K562 (cell line): Measurements from ENCODE around the gene ASPA. TPM values are rescaled to one million over a fixed set of nuclear protein-coding genes. Genes with fewer than 3 reads are reported as not detected.
A peak's percentile ranks its signal among the peaks of the same experiment; 100 is the strongest.

Experiments used
- ATAC-seq: fragments of 200-7000 bp; cut with Tn5 transposase; 3 replicates; pipeline ENCODE4 v1.9.1; 2020; ENCODE audit warnings: moderate library complexity
- BruUV-seq: library from RNA; stranded (reverse); fragments of 400-500 nt; replicated peaks from 2 replicates; lab custom pipeline; 2021; lab: Mats Ljungman, UMichigan
- CTCF ChIA-PET: fragments of 300-600 bp; formaldehyde crosslinking; extraction: SDS; loops from one replicate; lab custom pipeline; 2021; ENCODE audit warnings: low intra/inter-chr PET ratio; lab: Yijun Ruan, JAX
- POLR2A ChIA-PET: fragments of 300-600, 350-650 bp; sonication (Branson Sonifier 250); formaldehyde crosslinking; extraction: SDS; loops from one replicate; lab custom pipeline; 2021; ENCODE audit warnings: antibody characterized with exemption, inconsistent platforms; lab: Yijun Ruan, JAX
- DNase-seq, 4 experiments: peaks; one replicate each; pipeline versions ENCODE4 v3.0.0 to v3.0.0-alpha.2; 2011 to 2018; ENCODE audit warnings: low spot score in 3 of 4, mixed read lengths in 3 of 4; ENCODE audit errors: extremely low read depth in 1 of 4
- FAIRE-seq: peaks from 2 replicates; lab custom pipeline; 2011; peaks lifted over from hg19 to GRCh38; lab: Jason Lieb, UNC
- H2AFZ ChIP-seq: 2 replicates; pipeline ENCODE4 v1.6.0; 2011; ENCODE audit warnings: low read depth, low read length, control low read depth, inconsistent platforms
- H3K27ac ChIP-seq: fragments of 200-600 bp; 3 replicates; pipeline ENCODE4 v1.8.0; 2011; ENCODE audit warnings: low read depth, mild to moderate bottlenecking, control low read depth, inconsistent platforms, low read length, moderate library complexity, mixed read lengths; ENCODE audit errors: extremely low read depth
- H3K27me3 ChIP-seq, 2 experiments: fragments of 300-600 bp in 1 of 2; 2 replicates in 1 of 2; 3 replicates in 1 of 2; pipeline versions ENCODE4 v1.6.0 to v1.8.0; 2011; ENCODE audit warnings: inconsistent platforms in 2 of 2, low read length in 2 of 2, mild to moderate bottlenecking in 1 of 2, mixed read lengths in 1 of 2, moderate library complexity in 1 of 2; ENCODE audit not compliant: control insufficient read depth in 2 of 2, insufficient read depth in 2 of 2
- H3K36me3 ChIP-seq: fragments of 300-600 bp; 3 replicates; pipeline ENCODE4 v1.8.0; 2011; ENCODE audit warnings: mild to moderate bottlenecking, low read length, inconsistent platforms; ENCODE audit not compliant: control insufficient read depth, insufficient read depth
- H3K4me1 ChIP-seq, 2 experiments: fragments of 200-600 bp in 1 of 2; replicated peaks in 1 of 2; 2 replicates in 1 of 2; 3 replicates in 1 of 2; pipeline versions ENCODE4 v1.5.1 to v1.8.0; 2011; ENCODE audit warnings: inconsistent platforms in 2 of 2, low read length in 2 of 2, mild to moderate bottlenecking in 1 of 2, mixed read lengths in 1 of 2, moderate library complexity in 1 of 2; ENCODE audit not compliant: control insufficient read depth in 2 of 2, insufficient read depth in 2 of 2
- H3K4me2 ChIP-seq: 2 replicates; pipeline ENCODE4 v1.6.1; 2011; ENCODE audit warnings: low read length, control low read depth, inconsistent platforms, mixed read lengths; ENCODE audit not compliant: insufficient read depth
- H3K4me3 ChIP-seq: fragments of 200-600 bp; sonication (generic), shearing (Covaris generic); 2 replicates; pipeline ENCODE4 v1.5.1; 2016; ENCODE audit warnings: control low read depth, inconsistent platforms
- H3K79me2 ChIP-seq: fragments of 200-600 bp; 3 replicates; pipeline ENCODE4 v1.8.0; 2011; ENCODE audit warnings: low read length, inconsistent platforms; ENCODE audit not compliant: control insufficient read depth, insufficient read depth
- H3K9ac ChIP-seq, 2 experiments: 2 replicates each; pipeline versions ENCODE4 v1.6.0 to v1.6.1; 2011; ENCODE audit warnings: low read depth in 2 of 2, low read length in 2 of 2, control low read depth in 1 of 2, inconsistent platforms in 1 of 2, mild to moderate bottlenecking in 1 of 2, mixed read lengths in 1 of 2; ENCODE audit not compliant: insufficient read depth in 1 of 2
- H3K9me1 ChIP-seq: one replicate; pipeline ENCODE4 v1.6.0; 2011; ENCODE audit warnings: inconsistent platforms, mild to moderate bottlenecking, low read length, moderate library complexity; ENCODE audit not compliant: control insufficient read depth, insufficient read depth
- H3K9me3 ChIP-seq: replicated peaks from 2 replicates; pipeline ENCODE4 v1.5.1; 2011; ENCODE audit warnings: low read depth, low read length, inconsistent platforms; ENCODE audit not compliant: control insufficient read depth, insufficient read depth
- H4K20me1 ChIP-seq: replicated peaks from 2 replicates; pipeline ENCODE4 v1.6.1; 2011; ENCODE audit warnings: low read length, inconsistent platforms, mixed read lengths; ENCODE audit not compliant: control insufficient read depth, insufficient read depth
- ATF3 ChIP-seq, 2 experiments: fragments of 450-650 bp in 1 of 2; sonication (generic) in 1 of 2; formaldehyde crosslinking in 1 of 2; IDR thresholded peaks in 1 of 2; conservative IDR thresholded peaks in 1 of 2; 2 replicates each; pipeline versions ENCODE4 v1.6.1 to v1.8.1; 2016 to 2023; ENCODE audit warnings: mild to moderate bottlenecking in 2 of 2, moderate library complexity in 2 of 2, inconsistent platforms in 1 of 2, missing genetic modification reagents in 1 of 2
- CSDE1 ChIP-seq, 2 experiments: fragments of 450-650 bp; IDR thresholded peaks; 2 replicates each; pipeline ENCODE4 v1.6.1; 2016; ENCODE audit warnings: mild to moderate bottlenecking in 1 of 2
- E2F6 ChIP-seq, 2 experiments: IDR thresholded peaks; 2 replicates each; pipeline ENCODE4 v1.6.1; 2011; ENCODE audit warnings: borderline replicate concordance in 1 of 2, control low read depth in 1 of 2, low read depth in 1 of 2, low read length in 1 of 2, mild to moderate bottlenecking in 1 of 2, mixed read lengths in 1 of 2, moderate library complexity in 1 of 2; ENCODE audit not compliant: insufficient read depth in 1 of 2, insufficient read length in 1 of 2, poor library complexity in 1 of 2, severe bottlenecking in 1 of 2; ENCODE audit errors: extremely low read depth in 1 of 2
- ELK3 ChIP-seq: fragments of 450-650 bp; formaldehyde crosslinking; IDR thresholded peaks from 2 replicates; pipeline ENCODE4 v1.4.0; 2020; ENCODE audit warnings: mild to moderate bottlenecking
- GTF2A2 ChIP-seq: IDR thresholded peaks from 2 replicates; pipeline ENCODE4 v1.6.1; 2016; ENCODE audit warnings: mild to moderate bottlenecking, missing genetic modification characterization, missing compliant biosample characterization
- KAT8 ChIP-seq: fragments of 450-650 bp; IDR thresholded peaks from 2 replicates; pipeline ENCODE4 v1.6.1; 2016; ENCODE audit warnings: low read depth, mild to moderate bottlenecking
- POLR2H ChIP-seq: IDR thresholded peaks from 2 replicates; pipeline ENCODE4 v1.6.1; 2016; ENCODE audit warnings: missing genetic modification characterization, low read depth, mild to moderate bottlenecking, control low read depth, missing compliant biosample characterization, moderate library complexity
- ZNF354B ChIP-seq: fragments of 250-450 bp; sonication (Bioruptor Pico); IDR thresholded peaks from 2 replicates; pipeline ENCODE4 v1.4.0; 2020
- WGBS: fragments of 100-300 bp; shearing (Covaris generic); methylation state at CpG from one replicate; pipeline ENCODE4 v1.1.6; 2016; ENCODE audit warnings: low coverage, mixed read lengths; ENCODE audit not compliant: insufficient coverage; ENCODE audit errors: missing lambda C conversion rate; 5-methylcytosine and 5-hydroxymethylcytosine counted together
- in situ Hi-C: fragments of 300-500 bp; cut with MboI; formaldehyde crosslinking; loops from 4 replicates; pipeline ENCODE4 v1.15.0; 2018; ENCODE audit warnings: inconsistent platforms, mixed read lengths
- intact Hi-C: fragments of 100-400 bp; cut with micrococcal nuclease; formaldehyde crosslinking; loops from 2 replicates; pipeline ENCODE4 v1.14.2; 2022
- polyA plus RNA-seq, 8 experiments: library from polyadenylated mRNA; depleted of rRNA in 4 of 8; stranded (reverse) in 5 of 8; unstranded in 3 of 8; fragments of >200 nt; fragmentation: Nextera tagmentation in 2 of 8; fragmentation: Illumina TruSeq in 1 of 8; extraction: Ambion mirVana in 2 of 8; extraction: Trizol in 1 of 8; gene quantifications; 2 replicates each; pipeline versions ENCODE4 v1.2.1 to v1.2.3, GENCODE V29; 2011 to 2014; ENCODE audit warnings: inconsistent platforms in 1 of 8, missing spikeins in 1 of 8
- total RNA-seq, 7 experiments: library from RNA; depleted of rRNA in 6 of 7; stranded (reverse); fragments of >200 nt in 6 of 7; fragmentation: Illumina TruSeq in 2 of 7; extraction: Trizol in 2 of 7; gene quantifications; 2 replicates each; pipeline versions ENCODE4 v1.2.1 to v1.2.3, GENCODE V29; 2011 to 2021; ENCODE audit warnings: low replicate concordance in 1 of 7

Gene ASPA
- total and polyA plus RNA-seq, 9 of the 15 experiments (the other 6 are each of a cell fraction or from before 2014, with no cell fraction given) = not detected

- Histone ChIP-seq H3K27ac (no peak within 1 kb of the TSS), H2AFZ (no peak within 1 kb of the TSS), H3K4me3 (no peak within 1 kb of the TSS), H3K36me3 (no peaks in the 10 kb centered on the region), H3K27me3 (peaks cover 12 to 13% of the 10 kb centered on the region in 2 experiments; a peak in 3 of 5 replicates), H4K20me1 (no peaks in the 10 kb centered on the region)
- WGBS = 20% methylated on average over 1 of the region's 38 CpGs
- no peak for DNase-seq
- POLR2A ChIA-PET = no interaction called here
- TF ChIP-seq CSDE1 (IDR thresholded peaks at IDR 0.05) (no peak), GTF2A2 (tag) (no peak), ELK3 (CRISPR knock-in tag) (no peak), KAT8 (no peak), E2F6 (IDR thresholded peaks at IDR 0.05; ENCODE audit: borderline replicate concordance in 1 of 2, extremely low read depth in 1 of 2, insufficient read depth in 1 of 2, insufficient read length in 1 of 2, low read depth in 1 of 2, low read length in 1 of 2, poor library complexity in 1 of 2, severe bottlenecking in 1 of 2) (peak in 1 of 2 experiments; percentile 43), ZNF354B (CRISPR knock-in tag) (no peak), POLR2H (tag) (no peak), ATF3 (IDR thresholded peaks at IDR 0.05) (no peak), ATF3 (CRISPR knock-in tag; conservative IDR thresholded peaks at IDR 0.05) (no peak)
- TF ChIP-seq, all 486 proteins: peak for 1
- intact Hi-C loops = no loop called here
- ATAC-seq = no peak
- H3K9ac ChIP-seq = no peak within 1 kb of the TSS
- H3K9me3 ChIP-seq = no peaks in the 10 kb centered on the region
- in situ Hi-C loops = no loop called here
- no peaks in the 10 kb centered on the region for H3K9me1 ChIP-seq
- no peak for FAIRE-seq
- no peaks in the 10 kb centered on the region for H3K79me2 ChIP-seq
- no peaks in the 10 kb centered on the region; a peak in 1 of 5 replicates for H3K4me1 ChIP-seq
- H3K4me2 ChIP-seq = no peak within 1 kb of the TSS
- CTCF ChIA-PET = no interaction called here
- no TSS peak for BruUV-seq
These were observed 4.2 kb upstream of the ASPA start, which contains the start of gene SPATA22 for GRCh38 chr17:3471599-3471998. SPATA22 (minus strand) TSS chr17:3471819; CDS start chr17:3469325, 2,494 bp downstream.
